VCaP (cell line): ENCODE results near the gene FOLR1.

ENCODE experiments used
- H3K27ac ChIP-seq: fragments of 450-650 bp; 2 replicates; pipeline ENCODE4 v1.5.1; 2017
- CTCF ChIP-seq: fragments of 450-650 bp; conservative IDR thresholded peaks from 2 replicates; pipeline ENCODE4 v1.5.1; 2017; ENCODE audit warnings: mild to moderate bottlenecking, moderate library complexity

The FOLR1 gene

GRCh38 chr11:72237112-72237931 lies 45.4 kb downstream of the FOLR1 start:
- no peak for TF ChIP-seq CTCF

GRCh38 chr11:72238040-72238450 lies 46.1 kb downstream of the FOLR1 start:
- no peak overlapping the region for H3K27ac ChIP-seq
- peak; percentile 58 for TF ChIP-seq CTCF

More at GRCh38 chr11:72237112-72237931, 45.4 kb downstream of the FOLR1 start:
- no peak overlapping the region for H3K27ac ChIP-seq

- 0 out of 2 replicates have a peak, but pooled peaks have one; percentile 6 for TF ChIP-seq CTCF
- no peak overlapping the region for H3K27ac ChIP-seq
These were observed 46.8 kb downstream of the FOLR1 start for GRCh38 chr11:72238492-72239312.

- no peak for TF ChIP-seq CTCF
- no peak overlapping the region for H3K27ac ChIP-seq
These were observed 47.4 kb downstream of the FOLR1 start for GRCh38 chr11:72239313-72239848.

GRCh38 chr11:72239849-72240460 lies 48.0 kb downstream of the FOLR1 start:
- no peak for TF ChIP-seq CTCF

GRCh38 chr11:72240461-72241290 lies 48.7 kb downstream of the FOLR1 start:
- TF ChIP-seq CTCF = no peak
- H3K27ac ChIP-seq = no peak overlapping the region

More at GRCh38 chr11:72239849-72240460, 48.0 kb downstream of the FOLR1 start:
- no peak overlapping the region for H3K27ac ChIP-seq
